Measurements from ENCODE around the gene NFKB1. TPM values are rescaled to one million over a fixed set of nuclear protein-coding genes. Genes with fewer than 3 reads are reported as not detected.

NFKB1 gene
- total RNA-seq, 1 experiment from 2014 or later: 34.2 TPM

- H3K4me1 ChIP-seq: peaks cover 10% of the 10 kb centered on the region
- H3K27ac ChIP-seq: no peak overlapping the region
These were observed 74.4 kb downstream of the NFKB1 start for GRCh38 chr4:102575369-102576129.

DNA sequence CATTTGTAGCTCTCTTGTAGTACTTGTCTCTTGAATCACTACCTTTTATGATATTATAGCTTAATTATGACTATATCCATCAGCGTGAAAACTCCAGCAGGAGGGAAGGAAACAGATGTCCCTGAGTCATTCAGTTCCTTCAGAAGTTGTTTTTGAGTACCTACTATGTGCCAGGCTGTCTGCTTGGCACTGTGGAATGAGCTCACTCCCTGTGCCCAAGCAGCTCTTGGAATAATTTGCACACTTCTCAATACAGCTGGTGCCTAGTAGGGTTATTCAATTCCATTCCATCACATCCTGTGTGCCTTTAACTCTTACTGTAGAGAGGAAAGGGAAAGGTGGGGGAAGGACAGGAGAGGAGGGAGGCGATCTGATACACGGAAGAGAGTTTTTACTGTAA is 77.1 kb downstream of the NFKB1 start:
- H3K4me3 ChIP-seq: no peak overlapping the region
- H3K27me3 ChIP-seq: no peaks in the 10 kb centered on the region
- H3K27ac ChIP-seq: no peak overlapping the region
- peaks cover 4% of the 10 kb centered on the region; the same call in 1 of the 2 replicates for H3K4me1 ChIP-seq
- no peaks in the 10 kb centered on the region for H3K9me3 ChIP-seq (replicated peaks)
- H3K36me3 ChIP-seq: peaks cover 44% of the 10 kb centered on the region
- no peak for DNase-seq

More at GRCh38 chr4:102575369-102576129, 74.4 kb downstream of the NFKB1 start:
- peaks cover 24% of the 10 kb centered on the region for H3K36me3 ChIP-seq
- H3K27me3 ChIP-seq: no peaks in the 10 kb centered on the region
- DNase-seq: no peak
- no peaks in the 10 kb centered on the region for H3K9me3 ChIP-seq (replicated peaks)
- H3K4me3 ChIP-seq: no peak overlapping the region

DNA sequence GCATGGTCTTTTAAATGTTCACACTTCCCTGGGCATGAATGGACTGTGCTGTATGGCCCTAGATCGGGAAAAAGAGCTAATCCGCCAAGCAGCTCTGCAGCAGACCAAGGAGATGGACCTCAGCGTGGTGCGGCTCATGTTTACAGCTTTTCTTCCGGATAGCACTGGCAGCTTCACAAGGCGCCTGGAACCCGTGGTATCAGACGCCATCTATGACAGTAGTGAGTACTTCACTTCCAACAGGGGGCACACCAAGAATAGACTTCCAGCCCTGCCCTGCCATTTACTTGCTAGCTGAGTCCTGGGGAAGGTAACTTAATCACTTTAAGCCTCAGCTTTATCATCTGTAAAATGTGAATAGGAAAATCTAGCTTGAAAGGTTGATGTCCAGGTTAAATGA is 77.7 kb downstream of the NFKB1 start:
- no peaks in the 10 kb centered on the region for H3K27me3 ChIP-seq
- H3K27ac ChIP-seq: no peak overlapping the region
- H3K9me3 ChIP-seq (replicated peaks): no peaks in the 10 kb centered on the region
- no peak overlapping the region for H3K4me3 ChIP-seq
- peak in 1 of 2 experiments; percentile 12 for DNase-seq
- peaks cover 4% of the 10 kb centered on the region; the same call in 1 of the 2 replicates for H3K4me1 ChIP-seq
- H3K36me3 ChIP-seq: peaks cover 42% of the 10 kb centered on the region

DNA sequence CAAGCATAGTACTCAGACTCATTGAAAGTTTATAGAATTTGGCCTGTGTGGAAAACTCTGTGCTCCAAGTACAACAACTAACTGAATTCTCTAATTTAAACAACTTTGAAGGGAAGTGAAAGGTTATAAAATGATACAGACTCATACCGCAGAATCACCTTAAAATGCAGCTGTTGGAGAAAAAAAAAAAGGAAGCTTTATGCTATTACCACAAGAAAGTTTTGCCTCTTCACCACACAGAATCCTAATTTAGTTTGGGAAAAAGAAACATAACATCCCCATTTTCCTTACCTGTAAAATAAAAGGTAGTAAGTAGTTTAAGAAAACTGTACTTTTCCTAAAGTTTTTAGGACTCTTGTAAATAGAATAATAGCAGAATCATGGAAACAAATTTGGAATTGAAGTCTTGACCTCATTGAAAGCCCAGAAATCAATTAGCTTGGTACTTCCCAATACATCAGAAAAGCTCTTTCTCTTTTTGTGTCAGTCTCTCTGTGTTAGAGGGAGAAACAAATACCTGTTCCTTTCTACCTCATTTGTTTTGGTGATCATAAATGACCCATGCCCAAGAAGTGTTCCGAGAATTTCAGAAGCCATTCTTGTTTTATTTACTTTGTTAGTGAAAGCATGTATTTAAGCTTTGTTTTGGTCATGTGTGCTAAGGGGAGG is 78.8 kb downstream of the NFKB1 start:
- H3K4me1 ChIP-seq: peaks cover 4% of the 10 kb centered on the region; the same call in 1 of the 2 replicates
- H3K36me3 ChIP-seq: peaks cover 46% of the 10 kb centered on the region
- H3K27me3 ChIP-seq: no peaks in the 10 kb centered on the region
- H3K9me3 ChIP-seq (replicated peaks): no peaks in the 10 kb centered on the region
- H3K27ac ChIP-seq: no peak overlapping the region
- H3K4me3 ChIP-seq: no peak overlapping the region
- no peak for DNase-seq

DNA sequence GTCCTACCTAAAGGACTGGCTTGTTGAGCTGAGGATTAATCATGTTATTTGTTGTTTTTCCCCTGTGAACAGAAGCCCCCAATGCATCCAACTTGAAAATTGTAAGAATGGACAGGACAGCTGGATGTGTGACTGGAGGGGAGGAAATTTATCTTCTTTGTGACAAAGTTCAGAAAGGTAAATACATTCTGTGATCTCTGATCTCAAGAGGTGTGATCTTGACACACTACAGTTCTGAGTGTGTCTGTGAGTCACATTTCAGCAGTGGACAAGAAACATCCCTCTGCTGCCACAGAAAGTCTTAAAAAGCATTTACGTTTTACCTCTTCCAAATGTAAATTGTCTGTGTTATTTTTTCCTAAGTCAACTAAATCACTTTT is 79.3 kb downstream of the NFKB1 start:
- Histone ChIP-seq H3K36me3 (peaks cover 49% of the 10 kb centered on the region), H3K4me3 (no peak overlapping the region), H3K27ac (no peak overlapping the region), H3K4me1 (peaks cover 3% of the 10 kb centered on the region; the same call in 1 of the 2 replicates), H3K27me3 (no peaks in the 10 kb centered on the region), H3K9me3 (replicated peaks) (no peaks in the 10 kb centered on the region)
- DNase-seq: no peak

DNA sequence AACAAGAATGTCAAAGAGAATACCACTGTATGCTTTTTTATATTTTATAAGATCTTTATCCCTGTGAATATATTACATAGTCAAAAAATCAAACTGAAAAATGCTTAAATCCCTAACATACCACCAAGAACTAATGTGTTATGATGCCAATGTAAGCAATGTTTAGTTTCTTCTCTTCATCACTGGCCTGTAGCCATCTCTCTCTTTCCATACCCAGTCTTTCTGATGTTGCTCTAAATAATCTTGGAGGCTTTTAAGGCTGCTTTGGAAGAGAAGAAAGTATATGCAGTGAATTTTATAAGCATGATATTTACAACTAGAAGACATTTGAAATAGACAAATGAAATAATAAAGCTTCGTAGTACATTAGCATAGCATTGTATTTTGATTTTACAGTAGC is 82.9 kb downstream of the NFKB1 start:
- H3K27me3 ChIP-seq: no peaks in the 10 kb centered on the region
- no peak overlapping the region for H3K4me3 ChIP-seq
- no peak overlapping the region for H3K27ac ChIP-seq
- no peaks in the 10 kb centered on the region for H3K9me3 ChIP-seq (replicated peaks)
- peaks cover 64% of the 10 kb centered on the region for H3K36me3 ChIP-seq
- H3K4me1 ChIP-seq: no peaks in the 10 kb centered on the region; the same call in 1 of the 2 replicates
- DNase-seq: no peak

DNA sequence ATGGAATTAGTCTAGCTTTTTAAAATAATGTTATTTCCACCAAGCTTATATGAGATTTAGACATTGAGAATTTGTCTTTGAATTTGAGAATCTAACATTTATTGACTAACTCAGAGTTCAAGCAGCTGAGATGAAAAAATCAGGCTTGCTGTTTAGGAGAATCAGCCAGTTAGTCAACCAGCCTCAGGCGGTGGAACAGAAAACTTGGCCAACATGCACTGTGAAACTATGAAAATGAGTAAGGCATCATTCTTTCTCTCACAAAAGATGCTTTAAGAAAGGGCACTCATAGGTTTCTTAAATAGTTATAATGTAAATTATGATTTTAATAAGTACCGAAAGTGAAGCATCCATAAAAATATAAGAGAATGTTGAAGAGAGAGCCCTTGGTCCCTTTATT is 84.2 kb downstream of the NFKB1 start:
- peaks cover 69% of the 10 kb centered on the region for H3K36me3 ChIP-seq

DNA sequence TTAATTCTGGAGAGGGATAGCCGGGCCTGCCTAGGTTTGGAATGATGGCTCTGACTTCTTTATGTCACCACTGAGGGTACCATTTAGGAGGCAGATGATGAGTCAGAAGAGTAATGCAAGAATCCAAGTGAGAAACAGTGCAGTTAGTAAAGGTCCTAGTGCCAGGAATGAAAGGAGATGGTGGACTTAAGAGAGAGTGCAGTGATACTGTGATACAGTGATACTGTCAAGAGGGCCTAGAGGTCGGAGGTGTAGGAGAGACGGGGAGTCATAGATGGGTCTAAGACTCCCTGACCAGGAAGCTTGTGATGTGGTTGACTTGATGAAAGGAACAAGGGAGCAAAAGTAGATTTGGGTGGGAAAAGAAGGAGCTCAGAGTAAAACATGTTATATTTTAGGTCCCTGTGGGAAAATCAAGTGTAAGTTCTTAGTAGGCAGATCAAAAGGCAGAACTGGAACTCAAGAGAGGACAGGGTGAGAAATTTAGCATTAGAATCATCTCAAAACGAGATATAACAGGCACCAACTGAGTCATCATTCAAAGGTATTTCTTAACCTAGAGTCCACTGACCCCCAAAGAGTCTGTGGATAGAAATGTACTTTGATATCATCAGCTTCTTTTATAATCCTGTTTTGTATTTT is 85.0 kb downstream of the NFKB1 start:
- Histone ChIP-seq H3K27me3 (no peaks in the 10 kb centered on the region), H3K4me1 (no peaks in the 10 kb centered on the region), H3K4me3 (no peak overlapping the region), H3K27ac (no peak overlapping the region), H3K9me3 (replicated peaks) (no peaks in the 10 kb centered on the region), H3K36me3 (peaks cover 66% of the 10 kb centered on the region)
- DNase-seq: no peak

More for the DNA sequence above, 84.2 kb downstream of the NFKB1 start:
- H3K27ac ChIP-seq: no peak overlapping the region
- no peak overlapping the region for H3K4me3 ChIP-seq
- no peaks in the 10 kb centered on the region for H3K4me1 ChIP-seq
- no peaks in the 10 kb centered on the region for H3K27me3 ChIP-seq
- no peaks in the 10 kb centered on the region for H3K9me3 ChIP-seq (replicated peaks)
- no peak for DNase-seq

GRCh38 chr4:102586644-102587021 is 85.5 kb downstream of the NFKB1 start:
- H3K27ac ChIP-seq: no peak overlapping the region
- peaks cover 62% of the 10 kb centered on the region for H3K36me3 ChIP-seq
- H3K9me3 ChIP-seq (replicated peaks): no peaks in the 10 kb centered on the region
- H3K27me3 ChIP-seq: no peaks in the 10 kb centered on the region
- DNase-seq: no peak
- H3K4me3 ChIP-seq: no peak overlapping the region
- no peaks in the 10 kb centered on the region for H3K4me1 ChIP-seq

DNA sequence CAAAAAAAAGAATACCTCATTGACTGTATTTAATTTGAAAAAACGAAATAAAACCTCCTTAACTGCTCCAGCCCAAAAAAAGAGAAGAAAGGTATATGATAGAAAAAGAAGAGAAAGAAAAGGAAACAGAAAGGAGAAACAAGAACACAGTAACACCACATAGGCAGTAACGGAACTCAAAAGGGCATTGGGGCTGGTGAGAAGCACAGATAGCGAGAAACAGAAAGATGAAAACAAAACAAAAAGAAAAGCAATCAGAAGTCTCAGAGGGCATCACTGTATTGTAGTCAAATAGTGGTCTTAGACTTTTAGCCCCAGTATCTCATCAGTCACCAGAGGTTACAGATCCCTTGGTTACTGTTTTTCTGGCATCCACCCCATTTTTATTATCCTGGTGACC is 88.6 kb downstream of the NFKB1 start:
- H3K27me3 ChIP-seq: no peaks in the 10 kb centered on the region
- no peak overlapping the region for H3K27ac ChIP-seq
- no peak for DNase-seq
- H3K36me3 ChIP-seq: peaks cover 46% of the 10 kb centered on the region
- H3K4me3 ChIP-seq: no peak overlapping the region
- H3K4me1 ChIP-seq: no peaks in the 10 kb centered on the region
- H3K9me3 ChIP-seq (replicated peaks): no peaks in the 10 kb centered on the region

DNA sequence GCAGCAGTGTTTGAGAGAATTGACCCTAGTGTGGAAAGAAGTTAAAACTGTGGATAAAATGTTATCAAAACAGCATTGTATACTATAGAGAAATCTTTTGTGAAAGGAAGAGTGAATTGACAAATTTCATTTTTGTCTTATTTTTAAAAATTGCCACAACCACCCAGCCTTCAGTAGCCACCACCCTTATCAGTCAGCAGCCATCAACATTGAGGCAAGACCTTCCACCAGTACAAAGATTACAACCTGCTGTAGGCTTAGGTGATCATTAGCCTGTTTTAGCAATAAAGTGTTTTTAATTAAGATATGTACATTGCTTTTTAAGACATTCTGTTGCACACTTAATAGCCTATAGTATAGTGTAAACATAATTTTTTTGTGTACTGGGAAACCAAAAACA is 91.1 kb downstream of the NFKB1 start:
- no peaks in the 10 kb centered on the region for H3K4me1 ChIP-seq
- no peak for DNase-seq
- no peaks in the 10 kb centered on the region for H3K27me3 ChIP-seq
- H3K4me3 ChIP-seq: no peak overlapping the region
- H3K9me3 ChIP-seq (replicated peaks): no peaks in the 10 kb centered on the region
- no peak overlapping the region for H3K27ac ChIP-seq
- H3K36me3 ChIP-seq: peaks cover 52% of the 10 kb centered on the region

DNA sequence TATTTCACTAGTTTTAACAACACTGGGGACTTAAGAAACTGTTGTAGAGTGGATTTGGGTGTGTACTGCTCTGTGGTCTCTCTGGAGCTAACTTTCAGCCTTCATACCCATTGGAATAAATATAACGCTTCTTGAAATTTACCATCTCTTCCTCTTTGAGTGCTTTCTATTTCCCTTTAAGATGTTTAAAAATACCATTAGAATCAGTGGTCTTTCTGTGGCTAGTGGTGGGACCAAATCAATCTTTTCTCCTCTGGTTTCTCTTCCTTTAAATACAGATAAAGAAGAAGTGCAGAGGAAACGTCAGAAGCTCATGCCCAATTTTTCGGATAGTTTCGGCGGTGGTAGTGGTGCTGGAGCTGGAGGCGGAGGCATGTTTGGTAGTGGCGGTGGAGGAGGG is 92.0 kb downstream of the NFKB1 start:
- Histone ChIP-seq H3K4me3 (no peak overlapping the region), H3K27me3 (no peaks in the 10 kb centered on the region), H3K27ac (no peak overlapping the region), H3K9me3 (replicated peaks) (no peaks in the 10 kb centered on the region), H3K36me3 (peaks cover 50% of the 10 kb centered on the region), H3K4me1 (no peaks in the 10 kb centered on the region)
- DNase-seq: no peak

GRCh38 chr4:102594000-102594399 is 92.8 kb downstream of the NFKB1 start:
- H3K36me3 ChIP-seq: peaks cover 52% of the 10 kb centered on the region
- no peak for DNase-seq
- no peak overlapping the region for H3K4me3 ChIP-seq
- H3K4me1 ChIP-seq: no peaks in the 10 kb centered on the region
- H3K9me3 ChIP-seq (replicated peaks): no peaks in the 10 kb centered on the region
- H3K27ac ChIP-seq: no peak overlapping the region
- no peaks in the 10 kb centered on the region for H3K27me3 ChIP-seq

- H3K27me3 ChIP-seq: no peaks in the 10 kb centered on the region
- H3K9me3 ChIP-seq (replicated peaks): no peaks in the 10 kb centered on the region
- no peak for DNase-seq
- H3K4me1 ChIP-seq: no peaks in the 10 kb centered on the region
- no peak overlapping the region for H3K27ac ChIP-seq
- peaks cover 59% of the 10 kb centered on the region for H3K36me3 ChIP-seq
- H3K4me3 ChIP-seq: no peak overlapping the region
These were observed 95.4 kb downstream of the NFKB1 start for GRCh38 chr4:102596532-102596931.

GRCh38 chr4:102598086-102598761 is 97.1 kb downstream of the NFKB1 start:
- H3K36me3 ChIP-seq: peaks cover 65% of the 10 kb centered on the region
- DNase-seq: no peak

More at GRCh38 chr4:102598086-102598761, 97.1 kb downstream of the NFKB1 start:
- no peaks in the 10 kb centered on the region for H3K27me3 ChIP-seq
- no peak overlapping the region for H3K4me3 ChIP-seq
- no peaks in the 10 kb centered on the region for H3K4me1 ChIP-seq
- no peaks in the 10 kb centered on the region for H3K9me3 ChIP-seq (replicated peaks)
- no peak overlapping the region for H3K27ac ChIP-seq
